B cell (primary cell): ENCODE data around the gene CRTAC1.

ENCODE experiments used
- CTCF ChIP-seq: fragments of 200-600 bp; IDR thresholded peaks from one replicate; pipeline ENCODE4 v1.8.0; 2022; ENCODE audit warnings: antibody characterized with exemption, mild to moderate bottlenecking
- EZH2 ChIP-seq: IDR thresholded peaks from 2 replicates; pipeline ENCODE4 v1.6.1; 2012; ENCODE audit warnings: borderline replicate concordance, low read depth, mild to moderate bottlenecking, moderate library complexity, low read length; ENCODE audit not compliant: insufficient read depth, poor library complexity, severe bottlenecking

- TF ChIP-seq CTCF (no peak), EZH2 (no peak)
Observed at GRCh38 chr10:97894092-97894491, 136.3 kb downstream of the CRTAC1 start.
